Testis (tissue), 2 donors: ENCODE measurements around the gene DMTF1.

ENCODE experiments used
- CTCF ChIP-seq, 3 experiments: fragments of 450-650 bp in 2 of 3; fragments of 200-600 bp in 1 of 3; sonication (generic) in 1 of 3; IDR thresholded peaks; one replicate each; pipeline ENCODE4 v1.5.1; 2016 to 2019; ENCODE audit warnings: antibody characterized with exemption in 3 of 3, mild to moderate bottlenecking in 2 of 3, moderate library complexity in 1 of 3
- POLR2A ChIP-seq: fragments of 450-650 bp; IDR thresholded peaks from one replicate; pipeline ENCODE4 v1.6.1; 2017; ENCODE audit warnings: antibody characterized with exemption, mild to moderate bottlenecking, moderate library complexity

- TF ChIP-seq CTCF (IDR thresholded peaks at IDR 0.05) (no peak), POLR2A (no peak)
Observed at GRCh38 chr7:87123105-87123504, 29.1 kb upstream of the DMTF1 start.
